D341Med (cell line): ENCODE measurements around the gene C2CD4C.
"Not testable (repeated sequence)": the region's sequence is repeated elsewhere in the genome, so short reads cannot be mapped to it uniquely, and the experiment has no call there.

Experiments
- DNase-seq: peaks from one replicate; pipeline ENCODE4 v3.0.0; 2012; ENCODE audit warnings: low spot score

C2CD4C gene

GRCh38 chr19:438416-438958, 29.5 kb upstream of the C2CD4C start:
- DNase-seq: no peak

- DNase-seq: no peak
These were observed 28.1 kb upstream of the C2CD4C start for GRCh38 chr19:437041-437440.

DNA sequence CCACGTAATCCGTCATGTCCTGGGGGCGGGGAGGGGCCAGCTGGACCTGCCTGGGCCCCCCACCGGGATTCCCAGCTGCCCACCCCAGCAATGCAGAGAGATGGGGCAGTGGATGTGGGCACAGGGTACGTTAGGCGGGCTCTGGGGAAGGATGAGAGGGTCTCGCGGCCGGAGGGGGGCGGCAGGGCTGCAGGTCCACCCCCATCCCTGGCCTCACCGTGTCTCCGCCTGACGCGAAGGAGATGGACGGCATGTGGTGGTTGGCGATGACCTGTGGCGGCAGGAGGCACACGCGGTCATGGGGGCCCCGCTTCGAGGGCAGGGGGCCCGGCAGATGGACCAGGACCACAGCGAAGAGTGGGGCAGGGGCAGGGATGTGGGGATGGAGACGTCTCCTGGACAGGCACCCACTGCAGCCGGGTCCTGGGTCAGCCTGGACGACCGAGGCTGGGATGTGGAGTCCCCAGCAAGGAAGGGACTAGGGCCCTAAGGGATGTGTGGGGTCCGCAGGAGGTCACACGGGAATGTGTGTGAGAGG, 27.5 kb upstream of the C2CD4C start:
- no peak for DNase-seq

DNA sequence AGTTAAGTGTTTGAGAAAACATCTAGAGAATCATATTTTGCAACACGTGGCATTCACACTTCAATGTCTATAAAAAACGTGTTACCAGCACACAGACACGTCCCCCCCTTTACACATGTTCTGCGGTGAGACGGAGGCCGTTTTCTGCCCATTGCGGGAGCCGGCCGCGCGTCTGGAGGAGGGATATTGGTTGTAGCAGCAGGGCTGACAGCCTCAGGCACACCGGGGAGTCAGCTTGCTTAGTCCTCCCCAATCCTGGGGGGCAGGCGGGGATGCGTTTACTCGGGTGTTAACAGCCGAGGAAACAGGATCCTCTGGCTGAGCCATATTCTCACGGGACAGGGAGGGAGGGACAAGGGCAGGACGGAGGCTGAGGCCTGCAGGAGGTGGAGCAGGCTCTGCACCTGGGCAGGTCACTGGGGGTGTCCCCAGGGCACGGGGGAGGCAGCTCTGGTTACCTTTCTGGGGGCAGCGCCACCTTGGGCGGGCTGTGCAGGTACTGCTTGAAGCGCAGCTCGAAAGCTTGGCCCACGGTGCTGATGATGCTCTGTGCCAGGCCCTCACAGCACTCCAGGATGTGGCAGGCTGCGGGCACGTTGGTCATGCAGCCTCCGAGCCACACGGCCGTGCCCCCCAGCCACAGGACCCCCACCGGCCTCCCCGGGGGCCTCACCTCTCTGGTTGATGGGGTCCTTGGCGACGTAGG, 26.9 kb upstream of the C2CD4C start:
- no peak for DNase-seq

- no peak for DNase-seq
These were observed 26.2 kb upstream of the C2CD4C start for GRCh38 chr19:435056-435706.

DNA sequence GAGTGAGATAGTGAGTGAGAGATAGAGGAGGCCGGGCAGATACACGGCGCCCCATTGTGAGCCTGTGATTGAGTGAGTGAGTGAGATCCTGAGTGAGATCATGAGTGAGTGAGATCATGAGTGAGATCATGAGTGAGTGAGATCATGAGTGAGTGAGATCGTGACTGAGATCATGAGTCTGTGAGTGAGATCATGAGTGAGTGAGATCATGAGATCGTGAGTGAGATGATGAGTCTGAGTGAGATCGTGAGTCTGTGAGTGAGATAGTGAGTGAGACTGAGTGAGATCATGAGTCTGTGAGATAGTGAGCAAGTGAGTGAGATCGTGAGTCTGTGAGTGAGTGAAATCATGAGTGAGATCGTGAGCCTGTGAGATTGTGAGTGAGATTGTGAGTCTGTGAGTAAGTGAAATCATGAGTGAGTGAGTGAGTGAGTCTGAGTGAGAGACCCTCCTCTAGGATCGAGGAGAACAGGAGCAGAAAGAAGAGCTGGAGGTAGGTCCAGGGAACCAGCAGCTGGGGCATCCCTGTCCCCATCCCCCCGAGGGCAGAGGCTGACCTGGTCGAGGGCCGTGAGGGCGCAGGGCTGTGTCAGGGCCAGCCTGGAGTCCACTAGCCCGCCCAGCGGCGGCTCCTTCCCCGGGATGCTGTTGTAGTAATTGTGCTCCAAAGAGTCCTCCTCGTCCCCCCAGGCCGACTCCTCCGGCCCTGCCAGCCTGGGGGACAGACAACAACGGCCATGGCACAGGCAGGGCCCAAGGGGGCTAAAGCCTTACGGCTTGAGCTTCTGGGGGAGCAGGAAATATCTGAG, 25.4 kb upstream of the C2CD4C start:
- no peak for DNase-seq

DNA sequence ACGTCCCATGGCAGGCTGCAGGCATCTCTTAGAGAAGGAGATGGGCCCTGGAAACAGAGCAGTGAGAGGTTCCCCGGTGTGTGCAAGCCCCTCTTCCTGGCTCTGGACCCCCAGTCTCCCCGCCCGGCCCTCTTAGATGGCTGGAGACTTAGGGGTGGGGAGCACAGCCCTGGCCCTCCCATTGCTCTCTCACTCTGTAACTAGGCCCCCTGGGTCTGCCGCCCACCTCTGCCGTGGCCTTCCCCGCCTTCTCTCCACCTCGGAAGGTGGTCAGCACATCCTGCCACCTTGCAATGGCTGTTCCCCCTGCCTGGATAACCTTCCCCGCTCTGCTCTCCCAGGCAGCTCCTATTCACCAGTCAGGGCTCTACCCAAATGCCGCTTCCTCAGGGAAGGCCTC, 21.8 kb upstream of the C2CD4C start:
- no peak for DNase-seq

DNA sequence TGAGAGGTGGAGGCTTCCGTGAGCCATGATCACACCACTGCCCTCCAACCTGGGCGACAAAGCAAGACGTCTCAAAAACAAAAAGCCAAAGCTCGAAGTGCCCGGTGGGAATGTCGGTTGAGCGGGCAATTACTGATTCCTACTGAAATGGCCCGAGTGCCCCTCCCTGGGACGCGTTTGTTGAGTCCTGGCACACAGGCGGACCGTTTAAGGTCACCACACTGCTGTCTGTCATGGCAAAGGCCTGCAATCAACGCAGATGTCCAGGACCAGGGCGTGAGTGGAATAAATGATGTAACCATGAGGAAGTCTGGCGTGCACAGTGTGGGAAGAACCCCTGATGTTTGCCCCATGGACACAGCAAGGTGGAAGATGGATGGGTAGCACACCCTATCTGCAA, 19.2 kb upstream of the C2CD4C start:
- DNase-seq: no peak

GRCh38 chr19:427675-428074, 18.7 kb upstream of the C2CD4C start:
- not testable (repeated sequence) for DNase-seq

GRCh38 chr19:426725-427445, 17.9 kb upstream of the C2CD4C start:
- DNase-seq: no peak

DNA sequence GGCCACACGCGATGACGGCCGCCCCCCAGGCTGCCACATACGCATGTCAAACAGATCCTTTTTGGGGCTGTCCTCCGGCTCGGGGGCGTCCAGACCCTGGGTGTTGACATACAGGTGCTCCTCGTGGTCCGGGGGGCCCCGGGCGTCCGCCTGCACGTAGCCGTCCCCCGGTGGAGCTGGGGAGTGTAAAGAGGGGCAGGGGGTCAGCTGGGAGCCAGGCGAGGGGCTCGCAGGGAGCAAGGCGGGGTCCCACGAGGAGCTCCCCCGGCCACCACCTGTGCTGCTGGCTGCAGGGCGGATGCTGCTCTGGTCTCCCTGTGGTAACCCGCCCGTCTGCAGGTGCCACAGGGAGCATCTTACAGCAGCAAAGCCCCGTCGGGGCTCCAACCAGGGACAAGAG, 16.1 kb upstream of the C2CD4C start:
- no peak for DNase-seq

DNA sequence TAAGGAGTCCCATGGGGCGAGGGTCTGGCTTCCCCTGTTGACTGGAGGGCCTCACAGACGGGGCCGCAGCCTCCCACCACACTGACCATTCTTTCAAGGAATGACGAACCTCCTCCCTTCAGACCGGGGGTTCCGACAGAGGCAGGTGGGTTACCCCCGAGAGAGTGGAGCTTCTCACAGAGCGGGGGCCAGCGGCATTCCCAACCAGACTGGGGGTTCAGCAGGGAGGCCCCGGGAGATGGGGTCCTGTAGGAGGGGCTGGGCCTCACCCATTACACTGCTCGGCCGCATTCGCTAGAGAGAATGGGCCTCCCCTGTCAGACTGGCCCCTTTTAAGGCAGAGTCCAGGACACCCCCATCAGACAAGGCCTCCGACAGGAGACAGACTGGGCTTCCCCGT, 15.6 kb upstream of the C2CD4C start:
- DNase-seq: no peak

GRCh38 chr19:423691-424466, 14.9 kb upstream of the C2CD4C start:
- DNase-seq: no peak

GRCh38 chr19:422917-423226, 13.9 kb upstream of the C2CD4C start:
- not testable (repeated sequence) for DNase-seq

GRCh38 chr19:422213-422916, 13.4 kb upstream of the C2CD4C start:
- DNase-seq: no peak

- no peak for DNase-seq
These were observed 11.0 kb upstream of the C2CD4C start for GRCh38 chr19:419721-420515.

DNA sequence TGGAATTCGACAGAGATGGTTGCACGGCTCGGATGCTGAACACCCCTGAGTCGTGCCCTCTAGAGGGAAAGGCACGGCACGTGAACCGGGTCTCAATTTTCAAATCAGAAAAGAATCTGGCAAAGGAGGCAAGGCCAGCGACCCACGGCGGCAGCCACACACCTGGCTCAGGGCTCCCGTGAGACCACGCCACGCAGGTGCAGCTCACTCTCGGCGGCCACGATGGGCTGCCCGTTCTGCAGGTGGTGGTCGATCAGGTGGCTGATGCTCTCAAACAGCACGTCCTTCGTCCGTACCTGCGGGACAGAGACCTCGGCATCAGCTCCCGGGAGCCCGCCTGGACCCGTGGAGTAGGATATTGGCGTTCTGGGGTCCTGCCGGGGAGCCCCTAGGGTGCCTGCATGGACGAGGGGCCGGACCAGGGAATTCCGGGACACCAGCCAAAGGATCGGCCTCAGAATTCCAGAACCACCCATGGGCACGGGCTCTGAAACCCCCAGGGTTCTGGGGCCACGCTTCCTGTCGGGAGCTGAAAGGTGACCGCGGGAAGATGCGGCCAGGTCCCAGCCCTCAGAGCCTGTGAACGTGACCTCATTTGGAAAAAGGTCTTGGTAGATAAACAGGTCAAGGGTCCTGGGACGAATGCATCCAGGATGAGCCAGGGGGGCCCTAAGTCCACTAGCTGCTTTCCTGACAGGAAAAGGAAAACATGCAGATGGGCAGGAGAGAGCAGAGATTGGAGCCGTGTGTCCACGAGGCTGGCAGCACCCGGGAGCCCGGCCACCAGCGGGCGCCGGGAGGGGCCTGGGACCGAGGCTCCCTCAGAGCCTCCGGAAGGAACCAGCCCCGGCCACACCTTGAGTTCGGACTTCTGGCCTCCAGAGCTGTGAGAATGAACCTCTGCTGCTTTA, 10.1 kb upstream of the C2CD4C start:
- DNase-seq: no peak

DNA sequence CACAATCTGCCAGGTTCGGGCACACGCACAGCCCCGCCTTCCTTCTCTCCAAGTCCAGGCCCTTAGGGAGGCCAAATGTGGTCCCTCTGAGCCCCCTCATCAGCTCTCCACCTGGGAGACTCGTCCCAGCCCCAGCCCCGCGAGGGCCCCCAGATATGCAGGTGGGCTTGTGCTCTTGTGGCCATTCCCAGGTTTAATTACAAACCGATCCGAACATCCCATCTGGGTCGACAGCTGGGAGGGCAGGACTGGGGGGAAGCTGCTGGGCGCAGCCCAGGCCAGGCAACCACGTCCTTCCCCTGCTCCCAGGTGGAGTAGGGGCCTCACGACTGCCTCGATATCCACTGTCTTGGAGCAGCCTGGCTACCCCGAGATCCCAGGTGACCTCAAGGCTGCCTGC, 7.5 kb upstream of the C2CD4C start:
- no peak for DNase-seq

- DNase-seq: no peak
These were observed 6.3 kb upstream of the C2CD4C start for GRCh38 chr19:415292-415691.
